ENCODE measurements around the gene ATP8B4.

- TF ChIP-seq CTCF (IDR thresholded peaks at IDR 0.05) = no peak
- no peak for TF ChIP-seq POLR2A (IDR thresholded peaks at IDR 0.05)
- no peak for TF ChIP-seq EP300 (IDR thresholded peaks at IDR 0.05)
Measured at GRCh38 chr15:49898097-49898496, 220.9 kb downstream of the ATP8B4 start.

All from tibial nerve (tissue), 4 donors.